K562 (cell line): ENCODE data around the gene TMEM225B. TPM values are rescaled to one million over a fixed set of nuclear protein-coding genes. Genes with fewer than 3 reads are reported as not detected.

Experiments used
- ATF6 ChIP-seq: sonication (generic); formaldehyde crosslinking; IDR thresholded peaks from 2 replicates; pipeline ENCODE4 v1.4.0; 2020; ENCODE audit warnings: mild to moderate bottlenecking, missing genetic modification reagents
- BHLHE40 ChIP-seq: IDR thresholded peaks from 2 replicates; pipeline ENCODE4 v1.6.1; 2011; ENCODE audit warnings: low read length, improper control_type of control experiment
- CREB5 ChIP-seq: fragments of 250-450 bp; sonication (Bioruptor Pico); IDR thresholded peaks from 2 replicates; pipeline ENCODE4 v1.5.0; 2020; ENCODE audit warnings: mild to moderate bottlenecking
- ETV1 ChIP-seq: fragments of 450-650 bp; conservative IDR thresholded peaks from 2 replicates; pipeline ENCODE4 v1.6.1; 2016; ENCODE audit warnings: missing genetic modification characterization, control low read depth, low read depth, missing compliant biosample characterization
- KLF1 ChIP-seq: fragments of 450-650 bp; IDR thresholded peaks from 2 replicates; pipeline ENCODE4 v1.6.1; 2016; ENCODE audit warnings: missing genetic modification characterization, missing compliant biosample characterization
- LCOR ChIP-seq: sonication (generic); formaldehyde crosslinking; IDR thresholded peaks from 2 replicates; pipeline ENCODE4 v1.8.0; 2022; ENCODE audit warnings: mild to moderate bottlenecking, missing genetic modification reagents
- MAZ ChIP-seq, 2 experiments: fragments of 450-650 bp in 1 of 2; sonication (generic) in 1 of 2; formaldehyde crosslinking; IDR thresholded peaks in 1 of 2; conservative IDR thresholded peaks in 1 of 2; 2 replicates each; pipeline versions ENCODE4 v1.4.0 to v1.5.0; 2020; ENCODE audit warnings: mild to moderate bottlenecking in 1 of 2, missing genetic modification reagents in 1 of 2
- MIER1 ChIP-seq: fragments of 450-650 bp; IDR thresholded peaks from 2 replicates; pipeline ENCODE4 v1.6.1; 2016; ENCODE audit warnings: antibody characterized with exemption, mild to moderate bottlenecking, low read depth
- NR2F6 ChIP-seq: fragments of 450-650 bp; formaldehyde crosslinking; IDR thresholded peaks from 2 replicates; pipeline ENCODE4 v1.4.0; 2020; ENCODE audit warnings: mild to moderate bottlenecking
- POLR2AphosphoS5 ChIP-seq: IDR thresholded peaks from 2 replicates; pipeline ENCODE4 v1.6.1; 2011; ENCODE audit warnings: mild to moderate bottlenecking, low read depth, low read length, moderate library complexity; ENCODE audit not compliant: control insufficient read depth, insufficient read depth
- RFX1 ChIP-seq: fragments of 450-650 bp; IDR thresholded peaks from 2 replicates; pipeline ENCODE4 v1.6.1; 2016; ENCODE audit warnings: mild to moderate bottlenecking, moderate library complexity
- RNF219 ChIP-seq: fragments of 250-450 bp; sonication (Bioruptor Pico); IDR thresholded peaks from 2 replicates; pipeline ENCODE4 v1.5.0; 2022; ENCODE audit warnings: mild to moderate bottlenecking
- SAP30 ChIP-seq: fragments of 200-600 bp; sonication (generic); IDR thresholded peaks from 2 replicates; pipeline ENCODE4 v1.6.1; 2012; ENCODE audit warnings: borderline replicate concordance, low read depth, mild to moderate bottlenecking, moderate library complexity, low read length, control low read depth, inconsistent platforms; ENCODE audit not compliant: insufficient read depth, poor library complexity, severe bottlenecking
- SREBF1 ChIP-seq: fragments of 150-350 bp; IDR thresholded peaks from 2 replicates; pipeline ENCODE4 v1.6.1; 2014; ENCODE audit warnings: antibody characterized with exemption, low read depth, low read length, borderline replicate concordance
- SREBF2 ChIP-seq: sonication (generic); formaldehyde crosslinking; IDR thresholded peaks from 2 replicates; pipeline ENCODE4 v1.4.0; 2020; ENCODE audit warnings: mild to moderate bottlenecking, missing genetic modification reagents
- ZFP1 ChIP-seq: fragments of 450-650 bp; formaldehyde crosslinking; IDR thresholded peaks from 2 replicates; pipeline ENCODE4 v1.4.0; 2020; ENCODE audit warnings: mild to moderate bottlenecking, mixed read lengths
- ZNF12 ChIP-seq: sonication (generic); formaldehyde crosslinking; IDR thresholded peaks from 2 replicates; pipeline ENCODE4 v1.4.0; 2020; ENCODE audit warnings: mild to moderate bottlenecking, missing genetic modification reagents
- ZNF77 ChIP-seq: fragments of 250-450 bp; sonication (Bioruptor Pico); IDR thresholded peaks from 2 replicates; pipeline ENCODE4 v1.5.0; 2020
- polyA plus RNA-seq, 8 experiments: library from polyadenylated mRNA; depleted of rRNA in 4 of 8; stranded (reverse) in 5 of 8; unstranded in 3 of 8; fragments of >200 nt; fragmentation: Nextera tagmentation in 2 of 8; fragmentation: Illumina TruSeq in 1 of 8; extraction: Ambion mirVana in 2 of 8; extraction: Trizol in 1 of 8; gene quantifications; 2 replicates each; pipeline versions ENCODE4 v1.2.1 to v1.2.3, GENCODE V29; 2011 to 2014; ENCODE audit warnings: inconsistent platforms in 1 of 8, missing spikeins in 1 of 8
- total RNA-seq, 7 experiments: library from RNA; depleted of rRNA in 6 of 7; stranded (reverse); fragments of >200 nt in 6 of 7; fragmentation: Illumina TruSeq in 2 of 7; extraction: Trizol in 2 of 7; gene quantifications; 2 replicates each; pipeline versions ENCODE4 v1.2.1 to v1.2.3, GENCODE V29; 2011 to 2021; ENCODE audit warnings: low replicate concordance in 1 of 7

Gene TMEM225B
- total and polyA plus RNA-seq, 9 of the 15 experiments (the other 6 are each of a cell fraction or from before 2014, with no cell fraction given), result 0.08 to 0.73 (median 0.56) TPM

- TF ChIP-seq RNF219 (CRISPR knock-in tag) (no peak), ZFP1 (no peak), SREBF2 (no peak), RFX1 (no peak), MIER1 (peak; percentile 20; the same call in 1 of the 2 replicates), CREB5 (CRISPR knock-in tag) (no peak), ATF6 (CRISPR knock-in tag) (0 out of 2 replicates have a peak, but pooled peaks have one; percentile 24), MAZ (CRISPR knock-in tag; conservative IDR thresholded peaks at IDR 0.05 in 1 of 2, IDR thresholded peaks at IDR 0.05 in 1 of 2) (peak; percentile 68 to 73; a peak in 3 of 4 replicates), ETV1 (tag) (peak; percentile 96), ZNF12 (CRISPR knock-in tag) (no peak), SREBF1 (peak; percentile 99), POLR2AphosphoS5 (peak; percentile 90), KLF1 (tag) (0 out of 2 replicates have a peak, but pooled peaks have one; percentile 52), BHLHE40 (peak; percentile 6; the same call in 1 of the 2 replicates), ZNF77 (CRISPR knock-in tag) (no peak), LCOR (CRISPR knock-in tag) (peak; percentile 39), NR2F6 (0 out of 2 replicates have a peak, but pooled peaks have one; percentile 39), SAP30 (peak; percentile 45)
Observed at GRCh38 chr7:99558306-99559174, 39.5 kb upstream of the TMEM225B start, which contains the start of gene ZNF655 (continued).
